HT-29 (cell line): ENCODE data around the gene UVRAG. TPM values are rescaled to one million over a fixed set of nuclear protein-coding genes. Genes with fewer than 3 reads are reported as not detected.

Experiments used
- DNase-seq: peaks from one replicate; pipeline ENCODE4 v3.0.0-alpha.2; 2015; ENCODE audit warnings: low spot score
- small RNA-seq: library from RNA; depleted of rRNA; stranded (forward); fragments of <200 nt; gene quantifications from one replicate; pipeline ENCODE3, GENCODE V24; 2014
- total RNA-seq: library from RNA; depleted of rRNA; stranded (reverse); fragments of >200 nt; shearing (Covaris generic); gene quantifications from 2 replicates; pipeline ENCODE4 v1.2.3, GENCODE V29; 2014; rRNA removed

Gene UVRAG
- total RNA-seq, 1 experiment from 2014 or later: 11.9 TPM

DNA sequence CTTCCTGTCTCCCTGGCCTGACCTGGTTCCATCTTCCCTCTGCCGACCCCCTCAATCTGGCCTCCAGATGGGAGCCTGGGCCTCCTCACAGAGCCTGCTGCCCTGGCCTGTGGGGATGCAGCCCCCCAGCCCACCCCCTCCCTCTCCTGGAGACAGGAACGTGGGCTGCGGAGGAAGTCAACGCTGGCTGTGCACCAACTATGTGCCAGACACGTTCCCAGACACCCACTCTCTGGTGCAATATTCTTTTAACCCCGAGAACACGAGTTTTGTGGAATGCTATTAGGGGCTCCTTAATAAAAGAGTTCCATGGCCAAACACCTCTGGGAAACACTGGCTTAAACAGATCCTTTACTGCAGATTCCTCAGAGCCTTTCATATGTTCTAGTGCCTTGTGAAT lies 375.4 kb downstream of the UVRAG start:
- DNase-seq: no peak

Small RNA genes lying within 50 kb of the gene (small RNA-seq; reads per million reads assigned to genes)
- not detected for gene RF00019
- 0.65 reads per million for gene RNA5SP344

Other genes starting within 250 kb of the UVRAG start
- gene MAP6, start 146.2 kb upstream of the UVRAG start, total RNA-seq: not detected in 2 replicates
- gene MOGAT2, start 97.4 kb upstream of the UVRAG start, total RNA-seq: not detected in 2 replicates
- gene DGAT2, start 46.4 kb upstream of the UVRAG start, total RNA-seq: 16.0 and 18.3 TPM in 2 replicates